Smooth muscle cell (in vitro differentiated cells): ENCODE measurements around the gene MCTP1. TPM values are rescaled to one million over a fixed set of nuclear protein-coding genes. Genes with fewer than 3 reads are reported as not detected.

Experiments used
- DNase-seq: peaks from one replicate; lab custom pipeline; 2025; ENCODE audit not compliant: unreplicated experiment; lab: John Stamatoyannopoulos, UW
- H2AFZ ChIP-seq: fragments of 200-600 bp; sonication (generic); 2 replicates; pipeline ENCODE4 v1.6.0; 2016; ENCODE audit warnings: antibody characterized with exemption, low read depth, mild to moderate bottlenecking
- H3F3A ChIP-seq: fragments of 200-600 bp; sonication (generic); 2 replicates; pipeline ENCODE4 v1.6.0; 2017; ENCODE audit warnings: antibody characterized with exemption, low read depth
- H3K27ac ChIP-seq: fragments of 200-600 bp; sonication (generic); 2 replicates; pipeline ENCODE4 v1.5.1; 2016; ENCODE audit warnings: low read depth, mild to moderate bottlenecking
- H3K27me3 ChIP-seq: fragments of 200-600 bp; sonication (generic); 2 replicates; pipeline ENCODE4 v1.6.1; 2016; ENCODE audit warnings: low read depth, mild to moderate bottlenecking
- H3K36me3 ChIP-seq: fragments of 200-600 bp; sonication (generic); 2 replicates; pipeline ENCODE4 v1.5.1; 2016; ENCODE audit warnings: low read depth
- H3K4me1 ChIP-seq: fragments of 200-600 bp; sonication (generic); 2 replicates; pipeline ENCODE4 v1.5.1; 2016; ENCODE audit warnings: low read depth
- H3K4me2 ChIP-seq: fragments of 200-600 bp; sonication (generic); 2 replicates; pipeline ENCODE4 v1.6.0; 2016; ENCODE audit warnings: mild to moderate bottlenecking
- H3K4me3 ChIP-seq: fragments of 200-600 bp; sonication (generic); 2 replicates; pipeline ENCODE4 v1.5.1; 2016; ENCODE audit warnings: mild to moderate bottlenecking
- H3K79me2 ChIP-seq: fragments of 200-600 bp; sonication (generic); 2 replicates; pipeline ENCODE4 v1.6.0; 2016; ENCODE audit warnings: low read depth, mild to moderate bottlenecking
- H3K9ac ChIP-seq: fragments of 200-600 bp; sonication (generic); 2 replicates; pipeline ENCODE4 v1.6.0; 2016; ENCODE audit warnings: low read depth
- H3K9me3 ChIP-seq: fragments of 200-600 bp; sonication (generic); replicated peaks from 2 replicates; pipeline ENCODE4 v1.5.1; 2016; ENCODE audit warnings: low read depth
- H4K20me1 ChIP-seq: fragments of 200-600 bp; sonication (generic); 2 replicates; pipeline ENCODE4 v1.6.0; 2016; ENCODE audit warnings: low read depth
- CTCF ChIP-seq: fragments of 200-600 bp; sonication (generic); IDR thresholded peaks from 2 replicates; pipeline ENCODE4 v1.5.1; 2017; ENCODE audit warnings: borderline replicate concordance, mild to moderate bottlenecking, antibody characterized with exemption; ENCODE audit not compliant: insufficient read depth, poor library complexity, severe bottlenecking
- WGBS: methylation state at CpG from one replicate; pipeline ENCODE4 v1.1.7; 2016; ENCODE audit warnings: low lambda C conversion rate; 5-methylcytosine and 5-hydroxymethylcytosine counted together
- polyA plus RNA-seq: library from polyadenylated mRNA; unstranded; fragments of >200 nt; fragmentation: Nextera tagmentation; extraction: Ambion mirVana; gene quantifications from 2 replicates; pipeline ENCODE4 v1.2.1, GENCODE V29; 2016
- total RNA-seq: library from RNA; depleted of rRNA; stranded (reverse); fragments of >200 nt; gene quantifications from 2 replicates; pipeline ENCODE4 v1.2.3, GENCODE V29; 2014

MCTP1 gene
- total and polyA plus RNA-seq, 2 experiments from 2014 or later, result 1.1 to 4.8 TPM

GRCh38 chr5:94891972-94892371 lies 392.9 kb downstream of the MCTP1 start:
- no peaks in the 10 kb centered on the region for H3F3A ChIP-seq
- H3K4me2 ChIP-seq, result no peak overlapping the region
- no peak for DNase-seq
- H4K20me1 ChIP-seq, result no peaks in the 10 kb centered on the region
- H3K9me3 ChIP-seq, result no peaks in the 10 kb centered on the region
- no peak for TF ChIP-seq CTCF
- peaks cover 3% of the 10 kb centered on the region for H3K4me1 ChIP-seq
- H3K9ac ChIP-seq, result no peak overlapping the region
- 83% methylated on average over 9 of the region's 9 CpGs for WGBS
- no peaks in the 10 kb centered on the region for H3K36me3 ChIP-seq
- no peak overlapping the region for H3K27ac ChIP-seq
- H3K27me3 ChIP-seq, result no peaks in the 10 kb centered on the region
- H3K79me2 ChIP-seq, result no peaks in the 10 kb centered on the region
- no peak overlapping the region for H2AFZ ChIP-seq
- H3K4me3 ChIP-seq, result no peak overlapping the region

GRCh38 chr5:94891565-94891964 lies 393.3 kb downstream of the MCTP1 start:
- DNase-seq, result no peak
- H3K4me2 ChIP-seq, result no peak overlapping the region
- peaks cover 3% of the 10 kb centered on the region for H3K4me1 ChIP-seq
- no peak overlapping the region for H3K4me3 ChIP-seq
- no peaks in the 10 kb centered on the region for H3K9me3 ChIP-seq
- no peak overlapping the region for H2AFZ ChIP-seq
- H3K27ac ChIP-seq, result no peak overlapping the region
- no peaks in the 10 kb centered on the region for H4K20me1 ChIP-seq
- H3K36me3 ChIP-seq, result no peaks in the 10 kb centered on the region
- no peak overlapping the region for H3K9ac ChIP-seq
- TF ChIP-seq CTCF, result no peak
- H3F3A ChIP-seq, result no peaks in the 10 kb centered on the region
- 86% methylated on average over 5 of the region's 5 CpGs for WGBS
- H3K79me2 ChIP-seq, result no peaks in the 10 kb centered on the region
- H3K27me3 ChIP-seq, result no peaks in the 10 kb centered on the region

GRCh38 chr5:94890907-94891306 lies 394.0 kb downstream of the MCTP1 start:
- no peaks in the 10 kb centered on the region for H3K79me2 ChIP-seq
- H3K4me1 ChIP-seq, result peaks cover 3% of the 10 kb centered on the region
- no peaks in the 10 kb centered on the region for H3F3A ChIP-seq
- H3K27me3 ChIP-seq, result no peaks in the 10 kb centered on the region
- no peaks in the 10 kb centered on the region for H4K20me1 ChIP-seq
- no peaks in the 10 kb centered on the region for H3K9me3 ChIP-seq
- DNase-seq, result no peak
- H3K4me2 ChIP-seq, result no peak overlapping the region
- no peak overlapping the region for H3K4me3 ChIP-seq
- H3K36me3 ChIP-seq, result no peaks in the 10 kb centered on the region
- TF ChIP-seq CTCF, result no peak
- no peak overlapping the region for H2AFZ ChIP-seq
- 65% methylated on average over 4 of the region's 4 CpGs for WGBS
- no peak overlapping the region for H3K9ac ChIP-seq
- no peak overlapping the region for H3K27ac ChIP-seq

- H3K4me1 ChIP-seq, result peaks cover 3% of the 10 kb centered on the region
- no peak for DNase-seq
- no peak overlapping the region for H3K4me2 ChIP-seq
- no peaks in the 10 kb centered on the region for H3K9me3 ChIP-seq
- 88% methylated on average over 3 of the region's 3 CpGs for whole genome bisulfite sequencing
- no peaks in the 10 kb centered on the region for H3F3A ChIP-seq
- H3K79me2 ChIP-seq, result no peaks in the 10 kb centered on the region
- H3K36me3 ChIP-seq, result no peaks in the 10 kb centered on the region
- no peak overlapping the region for H3K9ac ChIP-seq
- H2AFZ ChIP-seq, result no peak overlapping the region
- TF ChIP-seq CTCF, result no peak
- H3K27ac ChIP-seq, result no peak overlapping the region
- no peaks in the 10 kb centered on the region for H3K27me3 ChIP-seq
- H4K20me1 ChIP-seq, result no peaks in the 10 kb centered on the region
- H3K4me3 ChIP-seq, result no peak overlapping the region
Measured at GRCh38 chr5:94888674-94889073, 396.2 kb downstream of the MCTP1 start.
